Loucy (cell line): ENCODE results near the gene ZRANB1.

ENCODE experiments used
- H2AFZ ChIP-seq: fragments of 200-600 bp; sonication (generic); 2 replicates; pipeline ENCODE4 v1.6.0; 2016; ENCODE audit warnings: antibody characterized with exemption, mild to moderate bottlenecking, low read length, moderate library complexity
- H3F3A ChIP-seq: fragments of 200-600 bp; 2 replicates; pipeline ENCODE4 v1.6.0; 2016; ENCODE audit warnings: antibody characterized with exemption, low read depth, mild to moderate bottlenecking
- H3K27me3 ChIP-seq: fragments of 200-600 bp; sonication (generic); 2 replicates; pipeline ENCODE4 v1.6.1; 2014; ENCODE audit warnings: low read length, mild to moderate bottlenecking; ENCODE audit not compliant: insufficient read depth, poor library complexity, severe bottlenecking
- H3K36me3 ChIP-seq: fragments of 200-600 bp; sonication (generic); 2 replicates; pipeline ENCODE4 v1.6.1; 2016; ENCODE audit warnings: low read length; ENCODE audit not compliant: insufficient read depth
- H3K4me1 ChIP-seq: fragments of 200-600 bp; sonication (generic); 2 replicates; pipeline ENCODE4 v1.5.1; 2014; ENCODE audit warnings: low read length, mild to moderate bottlenecking; ENCODE audit not compliant: insufficient read depth, poor library complexity, severe bottlenecking
- H3K4me2 ChIP-seq: fragments of 200-600 bp; sonication (generic); 2 replicates; pipeline ENCODE4 v1.6.0; 2014; ENCODE audit warnings: antibody characterized with exemption, low read length, low read depth, mild to moderate bottlenecking; ENCODE audit not compliant: poor library complexity, severe bottlenecking
- H3K4me3 ChIP-seq: fragments of 200-600 bp; sonication (generic); 2 replicates; pipeline ENCODE4 v1.5.1; 2014; ENCODE audit warnings: low read length, mild to moderate bottlenecking, mixed read lengths; ENCODE audit not compliant: poor library complexity, severe bottlenecking
- H3K79me2 ChIP-seq: fragments of 200-600 bp; sonication (generic); 2 replicates; pipeline ENCODE4 v1.6.1; 2014; ENCODE audit warnings: low read length; ENCODE audit not compliant: insufficient read depth
- H3K9ac ChIP-seq: fragments of 200-600 bp; sonication (generic); 2 replicates; pipeline ENCODE4 v1.6.0; 2014; ENCODE audit warnings: mild to moderate bottlenecking, low read depth, low read length, moderate library complexity; ENCODE audit not compliant: poor library complexity, severe bottlenecking
- H3K9me2 ChIP-seq: fragments of 200-600 bp; sonication (generic); replicated peaks from 2 replicates; pipeline ENCODE4 v1.6.1; 2016; ENCODE audit warnings: low read depth, low read length, mixed read lengths
- H3K9me3 ChIP-seq: fragments of 200-600 bp; sonication (generic); 2 replicates; pipeline ENCODE4 v1.6.1; 2014; ENCODE audit warnings: mild to moderate bottlenecking, antibody characterized with exemption, low read length, low read depth; ENCODE audit not compliant: insufficient read depth
- H4K20me1 ChIP-seq: fragments of 200-600 bp; sonication (generic); 2 replicates; pipeline ENCODE4 v1.6.0; 2014; ENCODE audit warnings: antibody characterized with exemption, low read length, mild to moderate bottlenecking; ENCODE audit not compliant: insufficient read depth, poor library complexity, severe bottlenecking
- CTCF ChIP-seq: fragments of 200-600 bp; sonication (generic); conservative IDR thresholded peaks from 2 replicates; pipeline ENCODE4 v1.5.1; 2014; ENCODE audit warnings: mild to moderate bottlenecking, antibody characterized with exemption, low read length
- EZH2phosphoT487 ChIP-seq: fragments of 200-600 bp; IDR thresholded peaks from 2 replicates; pipeline ENCODE4 v1.6.1; 2018; ENCODE audit warnings: antibody characterized with exemption, mild to moderate bottlenecking, moderate library complexity, borderline replicate concordance

ZRANB1 gene

DNA sequence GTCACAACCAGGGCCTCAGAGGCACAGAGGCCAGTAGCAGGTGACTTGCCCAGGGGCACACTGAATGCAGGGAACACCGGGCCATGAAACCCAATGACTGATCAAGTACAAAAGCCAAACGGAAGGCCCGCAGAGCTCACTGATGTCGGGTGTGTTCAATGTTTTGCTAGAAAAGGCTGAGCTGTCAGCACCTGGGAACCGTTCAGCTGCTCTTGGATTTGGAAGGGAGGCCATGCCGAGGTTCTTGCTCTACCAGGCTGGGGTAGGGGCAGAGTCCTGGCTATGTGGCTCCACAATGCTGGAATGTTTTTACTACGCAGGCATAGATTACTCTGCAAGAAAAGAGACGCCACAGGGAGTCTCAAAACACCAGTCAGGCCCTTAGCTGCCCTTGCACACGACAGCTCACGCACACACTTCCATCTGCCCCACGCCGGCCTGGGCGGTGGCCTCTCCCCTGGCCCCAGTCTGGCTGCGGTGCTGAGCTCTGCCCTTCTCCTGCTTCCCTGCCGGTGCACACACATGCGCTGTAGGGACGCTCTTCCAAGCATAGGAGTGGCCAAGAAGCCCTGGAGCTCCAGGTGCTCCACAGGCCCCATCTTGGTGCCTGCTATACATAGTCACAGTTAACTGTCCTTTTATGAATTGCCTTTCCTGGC is 79.9 kb downstream of the ZRANB1 start:
- no peak overlapping the region for H3K4me3 ChIP-seq
- no peaks in the 10 kb centered on the region for H3K36me3 ChIP-seq
- no peak overlapping the region for H3K4me2 ChIP-seq
- no peaks in the 10 kb centered on the region for H3K4me1 ChIP-seq
- H3K9me3 ChIP-seq: no peaks in the 10 kb centered on the region
- H3K9ac ChIP-seq: no peak overlapping the region
- H2AFZ ChIP-seq: no peak overlapping the region
- H3K27me3 ChIP-seq: no peaks in the 10 kb centered on the region
- no peaks in the 10 kb centered on the region for H3K79me2 ChIP-seq
- no peaks in the 10 kb centered on the region for H3K9me2 ChIP-seq
- no peak for TF ChIP-seq CTCF
- no peak for TF ChIP-seq EZH2phosphoT487
- H3F3A ChIP-seq: no peaks in the 10 kb centered on the region
- no peaks in the 10 kb centered on the region for H4K20me1 ChIP-seq

GRCh38 chr10:125022671-125023070 is 80.7 kb downstream of the ZRANB1 start:
- Histone ChIP-seq H3K9ac (no peak overlapping the region), H3K9me2 (no peaks in the 10 kb centered on the region), H4K20me1 (no peaks in the 10 kb centered on the region), H3K9me3 (no peaks in the 10 kb centered on the region), H2AFZ (no peak overlapping the region), H3K79me2 (no peaks in the 10 kb centered on the region), H3K4me1 (no peaks in the 10 kb centered on the region), H3F3A (no peaks in the 10 kb centered on the region), H3K27me3 (no peaks in the 10 kb centered on the region), H3K4me2 (no peak overlapping the region), H3K4me3 (no peak overlapping the region), H3K36me3 (no peaks in the 10 kb centered on the region)
- TF ChIP-seq EZH2phosphoT487: no peak
- no peak for TF ChIP-seq CTCF

DNA sequence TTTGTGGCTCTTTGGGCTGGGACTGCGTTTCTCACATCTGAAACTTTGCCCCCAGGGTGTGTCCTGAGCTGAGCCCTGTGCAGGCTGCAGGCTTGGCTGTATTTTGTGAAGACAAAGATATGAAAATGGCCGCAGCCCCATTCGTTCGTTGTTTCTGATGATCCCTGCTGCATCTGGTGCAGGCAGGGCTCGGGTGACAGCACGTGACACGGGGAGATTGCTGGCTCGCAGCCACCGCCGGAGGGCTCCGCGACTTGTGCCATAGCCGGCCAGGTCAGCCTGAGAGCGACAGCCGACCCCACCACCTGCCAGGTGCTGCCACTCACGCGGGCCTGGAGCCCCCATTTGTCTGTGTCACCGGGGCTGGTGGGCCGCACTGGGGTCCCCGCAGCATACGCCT is 81.3 kb downstream of the ZRANB1 start:
- Histone ChIP-seq H2AFZ (no peak overlapping the region), H4K20me1 (no peaks in the 10 kb centered on the region), H3K9me2 (no peaks in the 10 kb centered on the region), H3K27me3 (no peaks in the 10 kb centered on the region), H3K4me1 (no peaks in the 10 kb centered on the region), H3F3A (no peaks in the 10 kb centered on the region), H3K4me2 (no peak overlapping the region), H3K79me2 (no peaks in the 10 kb centered on the region), H3K9me3 (no peaks in the 10 kb centered on the region), H3K36me3 (no peaks in the 10 kb centered on the region), H3K4me3 (no peak overlapping the region), H3K9ac (no peak overlapping the region)
- TF ChIP-seq EZH2phosphoT487 (no peak), CTCF (no peak)
